ENCODE measurements around the gene MEN1.

Gene MEN1

DNA sequence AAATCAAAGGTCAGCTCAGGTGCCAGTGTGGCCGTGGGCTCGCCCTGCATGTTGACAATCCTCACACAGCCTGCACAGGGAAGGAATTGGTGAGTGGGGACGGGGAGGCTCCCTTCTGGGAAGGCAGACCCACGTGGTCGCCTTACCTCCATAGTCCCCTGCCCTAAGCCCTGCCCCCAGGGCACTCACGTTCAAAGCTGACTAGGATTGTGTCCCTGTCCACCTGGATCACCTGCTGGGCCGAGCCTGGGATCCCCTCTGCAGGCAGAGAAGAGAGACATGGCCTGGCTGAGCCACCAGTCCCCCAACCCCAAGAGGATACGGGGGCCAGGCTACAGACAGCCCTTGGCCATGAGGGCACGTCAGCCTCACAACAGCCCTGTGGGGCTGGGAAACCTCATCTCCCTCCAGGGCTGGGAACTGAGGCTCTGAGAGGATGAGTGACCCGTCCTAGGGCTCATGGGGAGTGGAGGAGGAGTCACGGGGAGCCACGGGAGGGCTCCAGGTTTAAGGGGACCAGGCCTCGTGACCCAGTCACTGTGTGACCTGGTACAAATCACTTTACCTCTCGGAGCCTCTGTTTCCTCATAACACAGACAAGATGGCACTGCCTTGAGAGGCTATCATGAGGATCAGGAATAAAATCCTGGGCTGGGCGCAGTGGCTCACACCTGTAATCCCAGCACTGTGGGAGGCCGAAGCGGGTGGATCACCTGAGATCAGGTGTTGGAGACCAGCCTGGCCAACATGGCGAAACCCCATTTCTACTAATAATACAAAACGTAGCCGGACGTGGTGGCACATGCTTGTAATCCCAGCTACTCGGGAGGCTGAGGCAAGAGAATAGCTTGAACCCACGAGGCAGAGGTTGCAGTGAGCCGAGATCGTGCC is 19.9 kb downstream of the MEN1 start:
- DNase-seq (ENCODE audit: extremely low read depth, low read depth), result no peak
- TF ChIP-seq, protein P1, sequence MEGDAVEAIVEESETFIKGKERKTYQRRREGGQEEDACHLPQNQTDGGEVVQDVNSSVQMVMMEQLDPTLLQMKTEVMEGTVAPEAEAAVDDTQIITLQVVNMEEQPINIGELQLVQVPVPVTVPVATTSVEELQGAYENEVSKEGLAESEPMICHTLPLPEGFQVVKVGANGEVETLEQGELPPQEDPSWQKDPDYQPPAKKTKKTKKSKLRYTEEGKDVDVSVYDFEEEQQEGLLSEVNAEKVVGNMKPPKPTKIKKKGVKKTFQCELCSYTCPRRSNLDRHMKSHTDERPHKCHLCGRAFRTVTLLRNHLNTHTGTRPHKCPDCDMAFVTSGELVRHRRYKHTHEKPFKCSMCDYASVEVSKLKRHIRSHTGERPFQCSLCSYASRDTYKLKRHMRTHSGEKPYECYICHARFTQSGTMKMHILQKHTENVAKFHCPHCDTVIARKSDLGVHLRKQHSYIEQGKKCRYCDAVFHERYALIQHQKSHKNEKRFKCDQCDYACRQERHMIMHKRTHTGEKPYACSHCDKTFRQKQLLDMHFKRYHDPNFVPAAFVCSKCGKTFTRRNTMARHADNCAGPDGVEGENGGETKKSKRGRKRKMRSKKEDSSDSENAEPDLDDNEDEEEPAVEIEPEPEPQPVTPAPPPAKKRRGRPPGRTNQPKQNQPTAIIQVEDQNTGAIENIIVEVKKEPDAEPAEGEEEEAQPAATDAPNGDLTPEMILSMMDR (IDR thresholded peaks at IDR 0.05; ENCODE audit: low read depth, low read length), result no peak

DNA sequence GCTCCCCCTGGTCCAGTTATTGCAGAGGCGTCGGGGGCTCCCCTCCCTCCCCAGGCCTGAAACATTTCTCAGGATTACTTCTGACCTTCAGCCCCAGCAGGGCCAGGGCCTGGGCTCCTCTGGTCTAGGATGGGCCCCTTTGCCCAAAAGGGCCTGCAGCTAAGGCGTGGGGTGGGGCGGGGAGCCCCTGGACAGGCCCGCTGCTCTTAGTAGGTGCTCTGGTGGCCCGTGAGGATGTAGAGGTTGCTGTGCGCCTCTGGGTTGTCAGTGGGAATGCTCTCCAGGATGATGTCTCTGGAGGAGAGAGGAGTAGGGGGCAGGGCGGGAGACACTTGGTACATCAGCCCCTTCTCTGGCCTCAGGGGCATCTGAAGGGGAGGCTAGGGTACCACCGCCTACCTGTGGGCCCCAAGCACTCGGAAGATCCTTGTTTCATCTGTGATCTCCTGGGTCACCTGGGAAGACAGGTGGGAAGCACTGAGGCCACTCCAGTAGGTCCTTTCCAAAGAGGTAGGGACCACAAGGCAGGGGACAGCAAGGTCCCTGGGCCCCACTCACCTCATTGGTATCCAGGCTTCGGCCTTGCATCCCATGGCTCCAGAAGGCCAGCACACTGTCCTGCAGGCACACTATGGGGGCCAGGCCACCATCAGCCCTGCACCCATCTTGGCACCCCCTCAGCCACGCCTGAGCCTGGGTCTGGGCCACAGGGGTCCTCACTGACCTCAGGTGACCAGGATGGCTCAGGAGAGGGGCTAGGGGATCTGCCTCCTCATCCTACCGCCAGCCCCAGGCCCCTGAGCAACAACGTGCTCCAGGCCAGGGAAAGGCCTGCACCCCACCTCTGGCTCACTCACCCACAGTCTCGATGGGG is 20.8 kb downstream of the MEN1 start:
- TF ChIP-seq, protein P1 (IDR thresholded peaks at IDR 0.05; ENCODE audit: low read depth, low read length), result no peak
- no peak for DNase-seq (ENCODE audit: extremely low read depth, low read depth)

DNA sequence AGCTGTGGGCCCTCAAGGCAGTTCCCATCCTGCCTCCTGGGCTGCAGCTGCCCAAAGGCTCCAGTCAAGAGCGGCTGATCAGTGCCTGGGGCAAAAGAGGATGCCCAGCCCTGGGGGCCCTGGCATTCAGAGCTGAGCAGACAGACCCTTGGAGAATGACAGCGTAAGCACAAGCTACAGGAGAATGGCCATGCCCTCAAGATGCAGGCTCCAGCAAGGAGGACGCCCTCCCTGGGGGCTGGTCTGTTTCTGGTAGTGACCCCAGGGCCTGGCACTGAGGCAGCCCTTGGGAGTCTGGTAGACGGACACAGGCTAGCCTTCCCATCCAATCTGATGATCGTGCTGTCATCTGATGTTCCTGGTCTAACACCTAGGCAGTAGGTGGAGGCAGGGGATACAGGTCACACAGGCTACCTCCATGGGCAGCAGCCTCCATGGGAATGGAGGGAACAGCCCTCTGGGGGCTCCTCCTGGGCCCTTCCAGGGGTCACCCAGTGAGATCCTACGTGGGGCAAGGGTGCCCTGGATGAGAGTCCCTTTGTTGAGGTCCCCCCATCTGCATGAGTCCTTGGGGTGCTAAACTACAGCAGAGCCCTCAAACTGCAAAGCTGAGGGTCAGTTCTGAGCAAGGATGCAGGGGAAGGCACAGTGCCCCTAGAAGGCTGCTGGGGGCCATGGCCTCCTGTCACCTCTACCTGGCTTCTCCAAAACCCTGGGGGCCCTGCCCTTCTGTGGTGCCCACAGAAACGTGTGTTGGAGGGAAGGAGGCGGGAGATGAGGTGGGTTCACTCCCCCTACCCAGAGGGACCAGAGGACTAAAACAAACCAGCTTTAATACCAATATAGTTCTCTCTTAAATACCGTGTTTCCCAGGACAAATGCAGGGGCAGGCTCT is 21.8 kb downstream of the MEN1 start:
- DNase-seq (ENCODE audit: extremely low read depth, low read depth), result no peak
- TF ChIP-seq, protein P1 (IDR thresholded peaks at IDR 0.05; ENCODE audit: low read depth, low read length), result no peak

DNA sequence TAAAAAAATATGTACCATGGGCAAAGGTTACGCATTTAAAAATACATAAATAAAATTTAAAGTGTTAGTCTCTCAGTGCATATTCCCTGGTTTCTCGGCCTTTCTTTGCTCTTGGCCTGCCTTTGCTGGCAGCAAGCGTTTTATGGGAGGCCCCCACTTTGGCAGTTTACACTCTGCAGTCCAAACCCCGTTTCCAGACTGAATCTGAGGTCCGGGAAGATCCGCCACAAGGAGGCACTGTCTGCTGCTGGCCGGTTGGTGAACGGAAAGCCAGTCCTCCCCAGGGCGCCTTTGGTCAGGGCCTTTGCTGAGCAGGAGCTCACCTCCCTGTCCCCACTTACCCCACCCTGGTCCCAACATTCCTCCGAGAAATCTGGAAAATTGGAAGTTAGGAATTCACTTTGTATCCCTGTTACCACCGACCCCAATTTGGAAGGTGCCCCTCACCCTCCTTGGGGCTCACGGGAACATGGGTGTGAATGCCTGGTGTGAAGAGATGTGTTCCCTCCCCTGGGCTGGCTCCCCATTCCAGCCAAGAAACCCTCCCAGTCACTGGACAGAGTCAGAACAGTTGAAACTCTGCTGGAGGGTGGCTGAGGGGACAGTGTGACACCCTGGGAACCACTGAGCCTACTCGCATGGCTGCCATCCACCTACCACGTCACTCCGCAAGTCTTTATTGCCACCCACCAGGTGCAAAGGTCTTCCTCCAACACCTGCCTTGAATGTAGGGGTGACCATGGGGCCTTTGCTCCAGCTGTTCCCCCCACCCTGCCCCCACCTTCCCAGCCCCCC is 22.6 kb downstream of the MEN1 start:
- TF ChIP-seq, protein P1 (IDR thresholded peaks at IDR 0.05; ENCODE audit: low read depth, low read length), result peak; percentile 76
- DNase-seq (ENCODE audit: extremely low read depth, low read depth), result no peak

DNA sequence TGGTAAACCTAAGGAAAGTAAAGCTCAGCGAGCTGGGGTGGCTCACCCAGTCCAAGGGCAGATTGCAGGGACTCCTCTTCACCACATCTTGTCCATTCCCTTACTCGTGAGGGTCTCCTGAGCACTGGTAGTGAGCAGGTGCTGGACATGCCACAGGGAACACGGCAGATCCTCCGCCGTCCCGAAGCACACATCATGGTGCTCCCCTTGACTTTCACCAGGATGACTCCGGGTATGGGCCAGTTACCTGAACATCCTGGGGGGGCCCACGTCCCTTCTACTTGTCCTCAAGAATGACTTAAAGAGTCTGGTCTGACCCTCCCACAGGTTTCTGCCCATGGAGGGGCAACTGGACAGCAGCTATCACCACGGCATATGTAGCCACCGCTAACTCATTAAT is 24.0 kb downstream of the MEN1 start:
- no peak for DNase-seq (ENCODE audit: extremely low read depth, low read depth)

More for the DNA sequence above, 24.0 kb downstream of the MEN1 start:
- TF ChIP-seq, protein P1 (IDR thresholded peaks at IDR 0.05; ENCODE audit: low read depth, low read length), result no peak
